NB4 (cell line): Measurements from ENCODE around the gene ZFHX2.
A peak's percentile ranks its signal among the peaks of the same experiment; 100 is the strongest.

Experiments
- DNase-seq: peaks from one replicate; pipeline ENCODE4 v3.0.0; 2010; ENCODE audit warnings: low read depth
- H3K4me3 ChIP-seq: one replicate; pipeline ENCODE4 v1.5.1; 2011; ENCODE audit warnings: mild to moderate bottlenecking, low read depth, low read length, moderate library complexity
- MYC ChIP-seq: IDR thresholded peaks from 2 replicates; pipeline ENCODE4 v1.6.1; 2011; ENCODE audit warnings: low read depth, low read length
- POLR2A ChIP-seq: IDR thresholded peaks from 2 replicates; pipeline ENCODE4 v1.6.1; 2011; ENCODE audit warnings: mild to moderate bottlenecking; ENCODE audit not compliant: insufficient read length; ENCODE audit errors: extremely low read depth
- TF ChIP-seq, protein P1 (sequence below): IDR thresholded peaks from 2 replicates; pipeline ENCODE4 v1.6.1; 2011; ENCODE audit warnings: low read depth, low read length
- TF ChIP-seq, protein P2 (sequence below): IDR thresholded peaks from one replicate; pipeline ENCODE4 v1.5.1; 2012; ENCODE audit warnings: low read depth, low read length

ZFHX2 gene

GRCh38 chr14:23545740-23546365 lies 5.7 kb downstream of the ZFHX2 start:
- H3K4me3 ChIP-seq: no peak overlapping the region
- TF ChIP-seq, protein P1, sequence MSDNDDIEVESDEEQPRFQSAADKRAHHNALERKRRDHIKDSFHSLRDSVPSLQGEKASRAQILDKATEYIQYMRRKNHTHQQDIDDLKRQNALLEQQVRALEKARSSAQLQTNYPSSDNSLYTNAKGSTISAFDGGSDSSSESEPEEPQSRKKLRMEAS: no peak
- TF ChIP-seq POLR2A (no peak), MYC (no peak)
- TF ChIP-seq, protein P2, sequence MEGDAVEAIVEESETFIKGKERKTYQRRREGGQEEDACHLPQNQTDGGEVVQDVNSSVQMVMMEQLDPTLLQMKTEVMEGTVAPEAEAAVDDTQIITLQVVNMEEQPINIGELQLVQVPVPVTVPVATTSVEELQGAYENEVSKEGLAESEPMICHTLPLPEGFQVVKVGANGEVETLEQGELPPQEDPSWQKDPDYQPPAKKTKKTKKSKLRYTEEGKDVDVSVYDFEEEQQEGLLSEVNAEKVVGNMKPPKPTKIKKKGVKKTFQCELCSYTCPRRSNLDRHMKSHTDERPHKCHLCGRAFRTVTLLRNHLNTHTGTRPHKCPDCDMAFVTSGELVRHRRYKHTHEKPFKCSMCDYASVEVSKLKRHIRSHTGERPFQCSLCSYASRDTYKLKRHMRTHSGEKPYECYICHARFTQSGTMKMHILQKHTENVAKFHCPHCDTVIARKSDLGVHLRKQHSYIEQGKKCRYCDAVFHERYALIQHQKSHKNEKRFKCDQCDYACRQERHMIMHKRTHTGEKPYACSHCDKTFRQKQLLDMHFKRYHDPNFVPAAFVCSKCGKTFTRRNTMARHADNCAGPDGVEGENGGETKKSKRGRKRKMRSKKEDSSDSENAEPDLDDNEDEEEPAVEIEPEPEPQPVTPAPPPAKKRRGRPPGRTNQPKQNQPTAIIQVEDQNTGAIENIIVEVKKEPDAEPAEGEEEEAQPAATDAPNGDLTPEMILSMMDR: no peak
- no peak for DNase-seq

DNA sequence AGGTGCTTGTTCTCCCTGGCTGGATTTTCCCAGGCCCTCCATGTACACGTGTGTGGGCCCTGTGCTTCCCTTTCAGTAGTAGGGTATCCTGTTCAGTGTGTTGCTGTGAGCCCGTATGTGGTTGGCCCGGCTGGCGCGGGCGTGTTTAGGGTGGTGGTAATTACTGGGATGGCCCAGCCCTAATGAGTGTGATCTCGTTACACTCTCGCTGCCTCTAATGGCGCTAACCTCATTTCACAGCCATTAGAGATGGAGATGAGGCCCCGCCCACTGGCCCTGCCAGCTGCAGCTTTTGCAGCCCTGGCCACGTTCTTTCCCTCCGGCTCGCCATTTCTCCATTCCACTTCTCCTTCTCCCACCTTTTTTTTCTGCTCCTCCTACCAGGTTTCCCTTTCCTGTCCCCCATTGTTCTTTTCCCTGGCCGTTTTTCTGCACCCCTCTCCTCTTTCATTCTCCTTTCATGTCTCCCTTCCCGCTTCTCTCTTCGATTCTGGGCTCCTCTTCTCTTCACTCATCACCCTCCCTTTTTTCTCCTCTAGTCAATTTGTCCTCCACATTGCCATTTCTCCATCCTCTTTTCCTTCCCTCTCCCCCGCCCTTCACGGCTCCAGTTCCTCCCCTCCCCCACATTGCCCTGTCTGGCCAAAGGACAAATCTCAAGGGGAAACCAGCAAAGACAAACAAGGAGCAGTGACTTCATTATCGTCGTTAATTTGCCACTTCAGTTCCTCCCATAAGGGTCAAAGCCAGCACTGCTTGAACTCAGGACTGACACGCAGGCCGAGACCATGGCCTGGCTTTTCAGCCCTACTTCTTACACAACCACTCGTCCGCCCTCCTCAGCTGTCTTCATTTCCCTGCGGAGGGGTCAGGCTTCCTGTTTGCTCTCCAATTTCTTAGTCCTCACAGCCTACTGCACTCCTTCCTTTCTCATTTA lies 6.8 kb downstream of the ZFHX2 start:
- TF ChIP-seq, protein P1: no peak
- no peak for TF ChIP-seq POLR2A
- TF ChIP-seq, protein P2: no peak
- no peak for TF ChIP-seq MYC
- H3K4me3 ChIP-seq: no peak overlapping the region
- DNase-seq: peak; percentile 33

GRCh38 chr14:23543403-23543802 lies 8.2 kb downstream of the ZFHX2 start:
- no peak for DNase-seq
- no peak overlapping the region for H3K4me3 ChIP-seq
- TF ChIP-seq, protein P1: no peak
- TF ChIP-seq, protein P2: no peak
- TF ChIP-seq POLR2A (no peak), MYC (no peak)

DNA sequence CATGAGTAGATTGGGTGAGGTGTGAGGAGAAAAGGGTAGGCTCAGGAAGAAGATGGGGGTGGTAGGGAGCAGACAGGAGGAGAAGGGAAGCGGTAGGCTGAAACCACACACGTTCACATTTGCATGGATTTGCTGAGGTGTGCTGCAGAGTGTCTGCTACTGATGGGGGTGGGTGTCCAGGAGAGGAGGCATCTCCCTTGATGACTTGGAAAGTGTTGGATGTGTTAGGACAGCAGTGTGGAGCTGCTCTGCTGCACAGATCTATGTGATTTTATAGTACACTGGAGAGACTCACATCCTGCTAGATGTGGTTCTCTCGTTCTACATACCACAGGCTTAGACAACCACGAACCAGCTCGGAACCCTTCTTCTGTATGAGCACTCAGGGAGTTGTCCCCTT lies 9.3 kb downstream of the ZFHX2 start:
- DNase-seq: no peak
- TF ChIP-seq, protein P1: no peak
- TF ChIP-seq POLR2A: no peak
- TF ChIP-seq MYC: no peak

GRCh38 chr14:23540141-23540469 lies 11.5 kb downstream of the ZFHX2 start:
- TF ChIP-seq MYC (no peak), POLR2A (no peak)
- TF ChIP-seq, protein P2: no peak
- TF ChIP-seq, protein P1: no peak
- no peak overlapping the region for H3K4me3 ChIP-seq
- DNase-seq: no peak

More for the DNA sequence above, 9.3 kb downstream of the ZFHX2 start:
- no peak overlapping the region for H3K4me3 ChIP-seq
